ENCODE results near the gene C4orf50.

GRCh38 chr4:5927116-5927515 is 91.1 kb downstream of the C4orf50 start:
- no peak for TF ChIP-seq POLR2AphosphoS5 (IDR thresholded peaks at IDR 0.05; ENCODE audit: low read depth, low read length)
- TF ChIP-seq TAF1 (IDR thresholded peaks at IDR 0.05; ENCODE audit: borderline replicate concordance, insufficient read depth, low read length) = no peak

All from PFSK-1 (cell line).